Measurements from ENCODE around the gene TFEB.

DNA sequence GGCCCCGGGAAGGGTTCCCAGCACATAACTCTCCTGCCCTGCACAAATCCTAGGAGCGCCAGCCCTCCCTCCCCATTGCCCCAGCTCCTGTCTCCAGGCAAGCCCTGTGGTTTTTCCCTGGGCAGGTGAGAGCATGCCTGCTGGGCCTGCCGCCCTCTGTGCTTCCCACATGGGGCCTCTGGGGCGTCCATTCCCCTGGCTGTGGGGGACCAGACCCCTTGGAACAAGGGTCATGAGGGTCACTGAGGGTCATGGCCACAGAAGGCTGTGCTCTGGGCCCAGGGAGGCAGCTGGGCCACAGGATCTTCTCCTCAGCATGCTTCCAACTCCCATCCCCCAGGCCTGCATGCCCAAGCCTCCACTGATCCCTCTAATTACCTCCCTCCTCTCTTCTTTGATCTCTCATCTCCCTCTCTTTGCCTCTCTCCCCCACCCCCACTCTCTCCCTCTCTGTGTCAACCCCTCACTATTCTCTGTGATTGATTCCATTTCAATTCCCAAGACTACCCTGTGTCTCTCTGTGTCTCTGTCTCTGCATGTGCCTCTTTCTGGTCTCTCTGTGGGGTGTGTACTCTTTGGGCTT is 91.0 kb downstream of the TFEB start:
- TF ChIP-seq SUZ12 (IDR thresholded peaks at IDR 0.05; ENCODE audit: extremely low read depth, insufficient read depth, insufficient read length): no peak
- TF ChIP-seq ZNF274 (IDR thresholded peaks at IDR 0.05; ENCODE audit: low read depth, low read length): no peak
- TF ChIP-seq YY1 (IDR thresholded peaks at IDR 0.05; ENCODE audit: insufficient read depth, insufficient read length): no peak

All from NT2/D1 (cell line).